Measurements from ENCODE around the gene ABO. TPM values are rescaled to one million over a fixed set of nuclear protein-coding genes. Genes with fewer than 3 reads are reported as not detected.

ABO gene
- total RNA-seq, 1 experiment from 2014 or later = 0.37 TPM

- H3K27me3 Mint-ChIP-seq (ENCODE audit: low read depth) = peaks cover 24% of the 10 kb centered on the region
- Histone ChIP-seq H3K56ac (ENCODE audit: insufficient read length, low read depth, low read length) (no peak overlapping the region), H4K20me1 (ENCODE audit: control insufficient read depth, insufficient read depth, insufficient read length) (no peaks in the 10 kb centered on the region), H2BK120ac (ENCODE audit: low read depth, low read length, poor library complexity, severe bottlenecking) (no peak overlapping the region), H2AFZ (ENCODE audit: low read length) (no peak overlapping the region), H3K23ac (ENCODE audit: insufficient read length, low read depth, low read length) (no peak overlapping the region), H3K79me2 (ENCODE audit: insufficient read depth, low read length) (no peaks in the 10 kb centered on the region), H3K79me1 (ENCODE audit: insufficient read depth, low read depth, low read length, poor library complexity, severe bottlenecking) (no peaks in the 10 kb centered on the region), H3K14ac (ENCODE audit: insufficient read depth, low read length) (no peak overlapping the region), H3K27me3 (ENCODE audit: insufficient read depth, low read length) (no peaks in the 10 kb centered on the region), H2BK12ac (ENCODE audit: insufficient read length, low read depth, low read length) (no peak overlapping the region), H3K9me3 (ENCODE audit: control insufficient read depth, low read depth, low read length) (no peaks in the 10 kb centered on the region), H3K4me2 (ENCODE audit: insufficient read depth, insufficient read length, low read length) (no peak overlapping the region), H3T11ph (ENCODE audit: low read length) (no peak overlapping the region), H3K9ac (ENCODE audit: extremely low read depth, insufficient read length, low read length) (no peak overlapping the region), H3K27ac (ENCODE audit: insufficient read length, low read depth, low read length) (no peak overlapping the region), H3K23me2 (ENCODE audit: insufficient read length, low read depth, low read length, poor library complexity, severe bottlenecking) (no peaks in the 10 kb centered on the region), H4K8ac (replicated peaks; ENCODE audit: insufficient read length, low read depth, low read length) (no peak overlapping the region), H2BK5ac (ENCODE audit: insufficient read length, low read length) (no peak overlapping the region), H3K18ac (ENCODE audit: insufficient read length, low read depth, low read length) (no peak overlapping the region), H2BK15ac (ENCODE audit: low read depth, low read length) (no peak overlapping the region), H4K5ac (ENCODE audit: insufficient read length, low read depth, low read length) (no peak overlapping the region), H4K91ac (ENCODE audit: insufficient read length, low read depth, low read length) (no peak overlapping the region), H3K4me1 (ENCODE audit: insufficient read depth, low read length) (no peaks in the 10 kb centered on the region), H2BK20ac (ENCODE audit: low read depth, low read length, poor library complexity, severe bottlenecking) (no peak overlapping the region), H2AK5ac (ENCODE audit: insufficient read length, low read length) (no peak overlapping the region), H3K4ac (ENCODE audit: low read depth, low read length) (no peak overlapping the region)
- H3K9me3 Mint-ChIP-seq = no peaks in the 10 kb centered on the region
- H3K27ac Mint-ChIP-seq = no peak overlapping the region; a peak in 1 of 7 replicates
- peaks cover 11 to 13% of the 10 kb centered on the region in 2 experiments for H3K4me1 Mint-ChIP-seq
- TF ChIP-seq, protein P1, sequence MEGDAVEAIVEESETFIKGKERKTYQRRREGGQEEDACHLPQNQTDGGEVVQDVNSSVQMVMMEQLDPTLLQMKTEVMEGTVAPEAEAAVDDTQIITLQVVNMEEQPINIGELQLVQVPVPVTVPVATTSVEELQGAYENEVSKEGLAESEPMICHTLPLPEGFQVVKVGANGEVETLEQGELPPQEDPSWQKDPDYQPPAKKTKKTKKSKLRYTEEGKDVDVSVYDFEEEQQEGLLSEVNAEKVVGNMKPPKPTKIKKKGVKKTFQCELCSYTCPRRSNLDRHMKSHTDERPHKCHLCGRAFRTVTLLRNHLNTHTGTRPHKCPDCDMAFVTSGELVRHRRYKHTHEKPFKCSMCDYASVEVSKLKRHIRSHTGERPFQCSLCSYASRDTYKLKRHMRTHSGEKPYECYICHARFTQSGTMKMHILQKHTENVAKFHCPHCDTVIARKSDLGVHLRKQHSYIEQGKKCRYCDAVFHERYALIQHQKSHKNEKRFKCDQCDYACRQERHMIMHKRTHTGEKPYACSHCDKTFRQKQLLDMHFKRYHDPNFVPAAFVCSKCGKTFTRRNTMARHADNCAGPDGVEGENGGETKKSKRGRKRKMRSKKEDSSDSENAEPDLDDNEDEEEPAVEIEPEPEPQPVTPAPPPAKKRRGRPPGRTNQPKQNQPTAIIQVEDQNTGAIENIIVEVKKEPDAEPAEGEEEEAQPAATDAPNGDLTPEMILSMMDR (conservative IDR thresholded peaks at IDR 0.05) = no peak
- no peaks in the 10 kb centered on the region for H3K36me3 Mint-ChIP-seq (ENCODE audit: insufficient read depth in 1 of 3, low read depth in 3 of 3)
- no CpG with 5 or more reads among the region's 9 CpGs for WGBS (ENCODE audit: extremely low coverage, insufficient read length, low lambda C conversion rate)
- no peak overlapping the region for H3K4me3 Mint-ChIP-seq
- no peak for DNase-seq
Observed at GRCh38 chr9:133260334-133261102, 14.5 kb downstream of the ABO start.

Data from H9 (cell line).